Measurements from ENCODE around the gene DMBX1.

DMBX1 gene

GRCh38 chr1:46526691-46527291 lies 37.2 kb downstream of the DMBX1 start:
- no peak for DNase-seq

- DNase-seq = peak; percentile 62 to 77
Observed at GRCh38 chr1:46527474-46528296, 38.0 kb downstream of the DMBX1 start.

- no peak for DNase-seq
Observed at GRCh38 chr1:46528297-46528955, 38.8 kb downstream of the DMBX1 start.

- no peak for DNase-seq
Observed at GRCh38 chr1:46529031-46529630, 39.5 kb downstream of the DMBX1 start.

- DNase-seq = no peak
Observed at GRCh38 chr1:46530311-46530710, 40.7 kb downstream of the DMBX1 start.

GRCh38 chr1:46530791-46531409 lies 41.3 kb downstream of the DMBX1 start:
- DNase-seq = no peak

- no peak for DNase-seq
Observed at GRCh38 chr1:46532095-46532494, 42.5 kb downstream of the DMBX1 start.

GRCh38 chr1:46532498-46533178 lies 43.0 kb downstream of the DMBX1 start:
- DNase-seq = peak; percentile 58 to 69

- peak; percentile 46 to 69 for DNase-seq
Observed at GRCh38 chr1:46533179-46533864, 43.7 kb downstream of the DMBX1 start.

GRCh38 chr1:46535063-46535462 lies 45.4 kb downstream of the DMBX1 start:
- no peak for DNase-seq

- no peak for DNase-seq
Observed at GRCh38 chr1:46536527-46536926, 46.9 kb downstream of the DMBX1 start.

GRCh38 chr1:46537651-46538050 lies 48.0 kb downstream of the DMBX1 start:
- DNase-seq = no peak

GRCh38 chr1:46538147-46538546 lies 48.5 kb downstream of the DMBX1 start:
- DNase-seq = no peak
